HL-60 (cell line): ENCODE measurements around the gene CCR2.

Experiments
- GABPA ChIP-seq: IDR thresholded peaks from 2 replicates; pipeline ENCODE4 v1.6.1; 2012; ENCODE audit warnings: low read depth
- POLR2AphosphoS5 ChIP-seq: IDR thresholded peaks from 2 replicates; pipeline ENCODE4 v1.6.1; 2012; ENCODE audit warnings: low read depth
- SPI1 ChIP-seq: IDR thresholded peaks from 2 replicates; pipeline ENCODE4 v1.6.1; 2012; ENCODE audit warnings: low read depth, mild to moderate bottlenecking, borderline replicate concordance
- TF ChIP-seq, protein P1 (sequence below): IDR thresholded peaks from one replicate; pipeline ENCODE4 v1.5.1; 2011; ENCODE audit warnings: low read length, control low read depth, inconsistent platforms; ENCODE audit not compliant: insufficient read depth
- TF ChIP-seq, protein P2 (sequence below): IDR thresholded peaks from 2 replicates; pipeline ENCODE4 v1.6.1; 2012; ENCODE audit warnings: low read depth; ENCODE audit not compliant: insufficient replicate concordance

DNA sequence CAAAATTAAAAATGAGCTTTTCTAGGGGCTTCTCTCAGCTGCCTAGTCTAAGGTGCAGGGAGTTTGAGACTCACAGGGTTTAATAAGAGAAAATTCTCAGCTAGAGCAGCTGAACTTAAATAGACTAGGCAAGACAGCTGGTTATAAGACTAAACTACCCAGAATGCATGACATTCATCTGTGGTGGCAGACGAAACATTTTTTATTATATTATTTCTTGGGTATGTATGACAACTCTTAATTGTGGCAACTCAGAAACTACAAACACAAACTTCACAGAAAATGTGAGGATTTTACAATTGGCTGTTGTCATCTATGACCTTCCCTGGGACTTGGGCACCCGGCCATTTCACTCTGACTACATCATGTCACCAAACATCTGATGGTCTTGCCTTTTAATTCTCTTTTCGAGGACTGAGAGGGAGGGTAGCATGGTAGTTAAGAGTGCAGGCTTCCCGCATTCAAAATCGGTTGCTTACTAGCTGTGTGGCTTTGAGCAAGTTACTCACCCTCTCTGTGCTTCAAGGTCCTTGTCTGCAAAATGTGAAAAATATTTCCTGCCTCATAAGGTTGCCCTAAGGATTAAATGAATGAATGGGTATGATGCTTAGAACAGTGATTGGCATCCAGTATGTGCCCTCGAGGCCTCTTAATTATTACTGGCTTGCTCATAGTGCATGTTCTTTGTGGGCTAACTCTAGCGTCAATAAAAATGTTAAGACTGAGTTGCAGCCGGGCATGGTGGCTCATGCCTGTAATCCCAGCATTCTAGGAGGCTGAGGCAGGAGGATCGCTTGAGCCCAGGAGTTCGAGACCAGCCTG lies 17.8 kb downstream of the CCR2 start:
- TF ChIP-seq, protein P1, sequence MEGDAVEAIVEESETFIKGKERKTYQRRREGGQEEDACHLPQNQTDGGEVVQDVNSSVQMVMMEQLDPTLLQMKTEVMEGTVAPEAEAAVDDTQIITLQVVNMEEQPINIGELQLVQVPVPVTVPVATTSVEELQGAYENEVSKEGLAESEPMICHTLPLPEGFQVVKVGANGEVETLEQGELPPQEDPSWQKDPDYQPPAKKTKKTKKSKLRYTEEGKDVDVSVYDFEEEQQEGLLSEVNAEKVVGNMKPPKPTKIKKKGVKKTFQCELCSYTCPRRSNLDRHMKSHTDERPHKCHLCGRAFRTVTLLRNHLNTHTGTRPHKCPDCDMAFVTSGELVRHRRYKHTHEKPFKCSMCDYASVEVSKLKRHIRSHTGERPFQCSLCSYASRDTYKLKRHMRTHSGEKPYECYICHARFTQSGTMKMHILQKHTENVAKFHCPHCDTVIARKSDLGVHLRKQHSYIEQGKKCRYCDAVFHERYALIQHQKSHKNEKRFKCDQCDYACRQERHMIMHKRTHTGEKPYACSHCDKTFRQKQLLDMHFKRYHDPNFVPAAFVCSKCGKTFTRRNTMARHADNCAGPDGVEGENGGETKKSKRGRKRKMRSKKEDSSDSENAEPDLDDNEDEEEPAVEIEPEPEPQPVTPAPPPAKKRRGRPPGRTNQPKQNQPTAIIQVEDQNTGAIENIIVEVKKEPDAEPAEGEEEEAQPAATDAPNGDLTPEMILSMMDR: no peak
- TF ChIP-seq GABPA (no peak), POLR2AphosphoS5 (no peak), SPI1 (no peak)
- TF ChIP-seq, protein P2, sequence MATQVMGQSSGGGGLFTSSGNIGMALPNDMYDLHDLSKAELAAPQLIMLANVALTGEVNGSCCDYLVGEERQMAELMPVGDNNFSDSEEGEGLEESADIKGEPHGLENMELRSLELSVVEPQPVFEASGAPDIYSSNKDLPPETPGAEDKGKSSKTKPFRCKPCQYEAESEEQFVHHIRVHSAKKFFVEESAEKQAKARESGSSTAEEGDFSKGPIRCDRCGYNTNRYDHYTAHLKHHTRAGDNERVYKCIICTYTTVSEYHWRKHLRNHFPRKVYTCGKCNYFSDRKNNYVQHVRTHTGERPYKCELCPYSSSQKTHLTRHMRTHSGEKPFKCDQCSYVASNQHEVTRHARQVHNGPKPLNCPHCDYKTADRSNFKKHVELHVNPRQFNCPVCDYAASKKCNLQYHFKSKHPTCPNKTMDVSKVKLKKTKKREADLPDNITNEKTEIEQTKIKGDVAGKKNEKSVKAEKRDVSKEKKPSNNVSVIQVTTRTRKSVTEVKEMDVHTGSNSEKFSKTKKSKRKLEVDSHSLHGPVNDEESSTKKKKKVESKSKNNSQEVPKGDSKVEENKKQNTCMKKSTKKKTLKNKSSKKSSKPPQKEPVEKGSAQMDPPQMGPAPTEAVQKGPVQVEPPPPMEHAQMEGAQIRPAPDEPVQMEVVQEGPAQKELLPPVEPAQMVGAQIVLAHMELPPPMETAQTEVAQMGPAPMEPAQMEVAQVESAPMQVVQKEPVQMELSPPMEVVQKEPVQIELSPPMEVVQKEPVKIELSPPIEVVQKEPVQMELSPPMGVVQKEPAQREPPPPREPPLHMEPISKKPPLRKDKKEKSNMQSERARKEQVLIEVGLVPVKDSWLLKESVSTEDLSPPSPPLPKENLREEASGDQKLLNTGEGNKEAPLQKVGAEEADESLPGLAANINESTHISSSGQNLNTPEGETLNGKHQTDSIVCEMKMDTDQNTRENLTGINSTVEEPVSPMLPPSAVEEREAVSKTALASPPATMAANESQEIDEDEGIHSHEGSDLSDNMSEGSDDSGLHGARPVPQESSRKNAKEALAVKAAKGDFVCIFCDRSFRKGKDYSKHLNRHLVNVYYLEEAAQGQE: no peak
